Activated CD8-positive, alpha-beta memory T cell treated with anti-CD3 and anti-CD28 coated beads for 48 hours (primary cell): ENCODE measurements around the gene ANKFY1.
A peak's percentile ranks its signal among the peaks of the same experiment; 100 is the strongest.

Experiments used
- DNase-seq, 3 experiments: peaks; one replicate each; pipeline ENCODE4 v3.0.0-alpha.2; 2020; ENCODE audit warnings: low read depth in 2 of 3, low spot score in 2 of 3

The ANKFY1 gene, protein sequence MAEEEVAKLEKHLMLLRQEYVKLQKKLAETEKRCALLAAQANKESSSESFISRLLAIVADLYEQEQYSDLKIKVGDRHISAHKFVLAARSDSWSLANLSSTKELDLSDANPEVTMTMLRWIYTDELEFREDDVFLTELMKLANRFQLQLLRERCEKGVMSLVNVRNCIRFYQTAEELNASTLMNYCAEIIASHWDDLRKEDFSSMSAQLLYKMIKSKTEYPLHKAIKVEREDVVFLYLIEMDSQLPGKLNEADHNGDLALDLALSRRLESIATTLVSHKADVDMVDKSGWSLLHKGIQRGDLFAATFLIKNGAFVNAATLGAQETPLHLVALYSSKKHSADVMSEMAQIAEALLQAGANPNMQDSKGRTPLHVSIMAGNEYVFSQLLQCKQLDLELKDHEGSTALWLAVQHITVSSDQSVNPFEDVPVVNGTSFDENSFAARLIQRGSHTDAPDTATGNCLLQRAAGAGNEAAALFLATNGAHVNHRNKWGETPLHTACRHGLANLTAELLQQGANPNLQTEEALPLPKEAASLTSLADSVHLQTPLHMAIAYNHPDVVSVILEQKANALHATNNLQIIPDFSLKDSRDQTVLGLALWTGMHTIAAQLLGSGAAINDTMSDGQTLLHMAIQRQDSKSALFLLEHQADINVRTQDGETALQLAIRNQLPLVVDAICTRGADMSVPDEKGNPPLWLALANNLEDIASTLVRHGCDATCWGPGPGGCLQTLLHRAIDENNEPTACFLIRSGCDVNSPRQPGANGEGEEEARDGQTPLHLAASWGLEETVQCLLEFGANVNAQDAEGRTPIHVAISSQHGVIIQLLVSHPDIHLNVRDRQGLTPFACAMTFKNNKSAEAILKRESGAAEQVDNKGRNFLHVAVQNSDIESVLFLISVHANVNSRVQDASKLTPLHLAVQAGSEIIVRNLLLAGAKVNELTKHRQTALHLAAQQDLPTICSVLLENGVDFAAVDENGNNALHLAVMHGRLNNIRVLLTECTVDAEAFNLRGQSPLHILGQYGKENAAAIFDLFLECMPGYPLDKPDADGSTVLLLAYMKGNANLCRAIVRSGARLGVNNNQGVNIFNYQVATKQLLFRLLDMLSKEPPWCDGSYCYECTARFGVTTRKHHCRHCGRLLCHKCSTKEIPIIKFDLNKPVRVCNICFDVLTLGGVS

DNA sequence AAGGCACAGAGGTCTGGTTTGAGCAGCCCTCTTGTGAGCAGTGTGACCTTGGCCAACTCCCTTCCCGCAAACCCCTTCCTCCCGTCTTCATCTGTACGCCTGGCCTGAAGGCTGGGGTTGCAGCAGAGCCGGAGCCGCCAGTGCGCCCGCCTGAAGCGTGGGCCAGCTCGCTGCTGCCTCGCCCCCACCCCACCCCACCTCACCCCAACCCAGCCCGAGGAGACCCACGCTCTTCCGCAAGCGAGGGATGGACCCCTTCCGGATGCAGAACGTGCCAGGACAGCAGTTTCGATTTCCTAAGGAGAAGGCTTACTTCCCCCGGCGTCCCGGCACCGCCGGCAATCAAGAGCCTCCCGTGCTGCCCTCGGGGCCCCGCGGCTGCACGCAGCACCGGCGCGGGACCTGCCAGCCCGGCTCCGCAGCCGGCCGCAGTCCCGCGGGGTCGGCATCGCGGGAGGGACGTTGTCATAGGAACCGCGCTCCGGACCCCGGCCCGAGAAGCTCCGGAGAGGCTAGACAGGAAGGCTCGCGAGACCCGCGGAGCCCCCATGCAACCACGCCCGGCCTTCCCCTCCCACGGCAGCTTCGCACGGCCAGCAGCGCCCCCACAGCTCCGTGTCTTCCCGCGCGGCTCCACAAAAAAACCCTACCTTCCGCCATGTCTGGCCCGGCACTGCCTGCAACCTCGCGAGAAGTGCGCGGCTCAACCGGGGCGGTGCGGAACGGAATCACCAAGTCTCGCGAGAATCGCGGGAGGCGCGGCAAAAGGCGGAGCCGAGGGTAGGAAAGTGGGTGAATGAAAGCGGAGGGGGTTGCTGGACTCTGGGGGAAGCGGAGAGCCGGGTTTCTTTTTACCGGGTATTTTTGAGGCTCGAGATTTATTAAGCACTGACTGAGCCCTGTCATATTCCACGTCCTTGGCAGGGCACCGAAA, at the start of gene ANKFY1:
Gene ANKFY1, minus strand, starts transcription at position 698 of the 934 bp plus-strand sequence. Its CDS starts 38 bp downstream, at position 660.
- DNase-seq: peak; percentile 93 to 99 (median 98)

DNA sequence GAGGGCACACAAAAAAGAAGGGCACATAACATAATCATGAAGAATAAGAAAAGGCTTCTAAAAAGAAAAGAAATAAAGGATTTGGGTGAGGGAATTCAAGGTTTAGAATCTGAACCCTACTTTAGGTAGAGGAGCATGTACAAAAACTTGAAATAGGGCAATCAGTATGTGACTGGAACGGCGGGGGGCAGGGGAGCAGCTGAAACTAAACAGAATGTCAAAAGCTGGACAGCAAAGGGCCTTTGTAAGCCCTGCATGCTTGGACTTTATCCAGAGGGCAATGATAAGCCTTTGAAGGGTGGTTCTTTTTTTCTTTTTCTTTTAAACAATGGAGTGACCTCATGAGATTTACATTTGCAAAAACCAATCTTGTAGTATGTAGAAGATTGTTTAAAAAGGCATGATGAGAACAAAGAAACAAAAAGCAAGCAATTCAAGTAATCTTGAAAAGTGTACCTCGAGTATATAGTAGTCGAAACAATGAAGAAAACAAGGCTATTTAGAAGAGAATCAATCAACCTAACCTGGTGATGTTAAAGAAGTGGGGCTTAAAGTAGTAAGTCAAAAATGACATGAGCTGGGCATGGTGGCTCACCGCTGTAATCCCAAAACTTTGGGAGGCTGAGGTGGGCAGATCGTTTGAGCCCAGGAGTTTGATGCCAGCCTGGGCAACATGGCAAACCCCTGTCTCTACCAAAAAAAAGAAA, 46.7 kb upstream of the ANKFY1 start:
- DNase-seq: no peak

DNA sequence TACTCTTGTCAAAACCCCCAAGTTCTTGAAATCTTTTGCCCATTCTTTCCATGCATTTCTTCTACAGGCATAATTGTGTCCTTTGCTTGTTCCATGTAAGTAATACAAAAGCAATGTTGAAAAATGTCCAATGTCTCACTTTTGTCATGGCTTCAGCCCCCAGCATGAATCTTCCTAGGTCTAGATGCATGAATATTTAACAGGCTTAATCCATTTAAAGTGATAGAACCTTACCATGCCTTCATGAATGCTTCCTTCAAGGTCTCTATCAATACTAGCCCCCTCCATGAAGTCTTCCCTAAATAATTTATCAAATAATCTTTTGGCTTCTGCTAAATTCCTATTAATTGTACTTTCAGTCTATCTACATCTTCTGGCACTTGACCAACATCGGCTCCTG, 46.1 kb upstream of the ANKFY1 start:
- no peak for DNase-seq

DNA sequence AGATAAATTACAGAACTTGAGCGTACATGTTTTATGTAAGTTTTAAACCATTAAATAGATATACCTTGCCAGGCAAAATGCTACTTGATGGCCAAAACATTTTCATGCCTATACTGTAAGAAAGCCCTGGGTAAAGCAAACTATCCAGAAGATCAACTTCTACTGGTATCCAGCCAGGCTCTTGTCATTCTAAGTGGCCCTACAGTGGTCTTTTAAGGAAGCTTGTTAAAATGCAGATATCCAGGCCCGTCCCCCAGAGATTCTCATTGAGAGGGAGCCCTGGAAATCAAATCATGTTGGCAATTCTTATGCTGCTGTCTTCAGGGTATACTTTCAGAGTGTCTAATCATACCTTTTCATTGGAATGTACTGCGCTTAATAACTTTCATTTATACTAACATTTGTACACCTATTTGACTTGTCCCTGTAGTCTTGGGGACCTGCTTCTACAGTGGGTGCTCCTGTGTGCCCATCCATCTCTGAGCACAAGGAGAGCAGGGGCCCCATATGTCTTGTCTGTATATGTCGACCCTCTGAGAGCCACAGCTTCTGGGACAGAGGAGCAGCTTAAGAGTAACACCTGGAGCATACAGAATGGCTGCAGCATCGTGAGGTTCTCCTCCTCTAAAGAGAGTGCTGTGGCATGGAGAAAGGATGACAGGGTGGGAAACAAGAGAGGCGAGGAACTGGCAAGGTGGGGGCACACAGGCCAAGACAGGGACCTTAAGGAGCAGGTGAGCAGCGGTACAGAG, 43.6 kb upstream of the ANKFY1 start:
- DNase-seq: no peak

DNA sequence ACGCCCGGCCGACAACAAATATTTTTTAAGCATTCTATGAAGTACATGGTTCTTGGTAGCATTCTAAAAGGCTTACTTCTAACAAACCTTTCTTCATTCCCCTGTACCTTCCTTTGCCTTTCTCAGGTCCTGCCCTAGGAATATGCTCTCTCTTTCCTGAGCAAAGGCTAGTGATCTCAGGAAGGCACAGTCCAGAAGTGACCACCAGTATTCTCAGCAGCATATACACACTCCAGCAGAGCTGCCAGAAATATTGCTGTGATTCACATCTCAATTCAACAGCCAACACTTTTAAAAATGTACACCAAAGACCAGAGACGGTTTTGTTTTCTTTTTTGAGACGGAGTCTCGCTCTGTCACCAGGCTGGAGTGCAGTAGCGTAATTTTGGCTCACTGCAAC, 41.4 kb upstream of the ANKFY1 start:
- DNase-seq: no peak

DNA sequence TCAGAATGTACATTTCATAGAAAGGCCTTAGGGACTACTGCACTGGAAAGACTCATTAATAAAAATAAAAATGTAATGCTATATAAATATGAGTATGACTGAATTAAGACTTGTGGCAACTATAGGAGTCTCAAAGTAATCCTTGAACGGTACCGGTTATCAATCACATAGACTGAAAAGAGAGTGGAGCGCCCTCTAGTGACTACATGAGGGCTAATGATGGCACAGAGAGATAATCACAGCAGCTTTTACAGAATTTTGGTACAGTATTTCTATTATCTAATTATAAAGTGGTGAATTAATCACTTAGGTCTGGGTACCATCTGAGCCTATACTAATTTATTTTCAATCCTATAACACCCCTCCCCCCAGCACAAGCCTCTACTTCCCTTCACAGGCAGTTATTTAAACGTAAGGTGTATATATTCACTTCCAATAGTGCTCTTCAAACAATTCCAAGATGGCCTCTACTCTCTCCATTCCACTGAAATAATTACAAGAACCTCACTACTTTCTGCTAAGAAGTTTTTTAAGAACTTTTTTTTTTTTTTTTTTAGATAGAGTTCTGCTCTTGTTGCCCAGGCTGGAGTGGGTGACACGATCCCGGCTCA, 40.7 kb upstream of the ANKFY1 start:
- DNase-seq: peak in 1 of 3 experiments; percentile 21

DNA sequence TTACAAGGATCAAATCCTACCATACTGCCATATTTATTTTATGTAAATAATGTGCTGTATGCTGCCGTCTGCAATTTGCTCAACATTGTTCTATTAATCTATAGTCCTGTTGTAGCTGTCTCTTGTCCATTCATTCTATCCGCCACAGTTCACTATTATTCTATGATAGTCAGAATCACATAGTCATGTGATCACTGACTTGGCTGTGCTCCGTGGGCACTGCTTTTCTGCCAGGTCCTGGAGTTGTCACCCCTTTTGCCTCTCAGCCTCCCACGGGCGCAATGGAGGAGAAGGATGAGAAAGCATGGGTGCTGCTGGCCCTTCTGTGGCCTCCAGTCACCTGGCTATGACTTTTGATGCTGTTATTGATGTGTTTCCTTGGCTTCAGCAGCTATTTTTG, 37.3 kb upstream of the ANKFY1 start:
- no peak for DNase-seq

DNA sequence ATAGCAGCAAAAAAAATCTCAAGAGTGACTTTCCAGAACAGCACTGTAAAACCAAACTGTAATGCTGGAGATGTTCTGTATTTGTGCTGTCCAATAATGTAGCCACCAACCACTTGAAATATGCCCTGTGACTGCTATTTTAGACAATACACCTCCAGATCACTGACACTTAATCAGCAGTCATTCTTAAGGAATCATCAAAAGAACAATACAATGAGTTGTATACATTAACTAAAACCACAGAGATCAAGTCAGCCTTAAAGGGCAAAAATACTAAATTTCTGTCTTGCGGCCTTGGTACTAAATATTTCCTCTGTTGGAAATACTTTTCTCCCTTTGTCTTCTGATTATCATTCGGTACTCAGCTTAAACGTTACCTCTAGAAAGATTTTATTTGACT, 33.6 kb upstream of the ANKFY1 start:
- no peak for DNase-seq

DNA sequence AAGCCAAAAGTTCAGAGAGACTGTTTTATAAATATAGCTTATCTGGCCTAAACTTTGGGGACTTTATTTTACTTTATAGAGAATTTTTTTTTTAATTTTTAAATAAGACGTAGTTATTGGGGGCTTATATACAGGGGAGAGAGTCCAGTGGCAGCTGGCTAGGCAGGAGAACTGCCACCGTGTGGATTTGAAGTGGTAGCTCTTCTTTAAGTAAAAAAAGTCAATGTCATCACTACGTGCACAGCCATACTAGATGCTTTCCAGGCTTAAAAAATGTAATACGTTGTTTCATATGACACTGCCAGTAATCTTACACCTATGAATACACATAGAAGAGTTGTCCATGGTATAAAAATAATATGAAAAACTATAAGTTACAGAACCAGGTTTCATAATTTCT, 31.9 kb upstream of the ANKFY1 start:
- DNase-seq: no peak

DNA sequence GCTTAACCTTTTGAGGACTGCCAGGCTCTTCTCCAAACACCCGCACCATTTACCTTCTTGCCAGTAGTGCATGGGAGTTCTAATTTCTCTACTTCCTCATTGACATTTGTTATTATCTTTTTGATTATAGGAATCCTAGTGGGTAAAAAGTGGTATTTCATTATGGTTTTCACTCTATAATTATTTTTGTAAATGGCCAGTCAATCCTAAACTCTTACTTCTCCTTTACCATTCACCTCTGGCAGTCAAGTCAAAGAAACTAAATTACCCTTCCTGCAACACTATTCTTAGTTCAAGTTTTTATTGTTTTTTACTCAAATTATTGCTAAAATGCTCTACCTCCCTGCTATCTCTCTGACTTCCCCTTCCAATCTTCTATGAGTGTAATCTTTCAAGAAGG, 29.8 kb upstream of the ANKFY1 start:
- no peak for DNase-seq

DNA sequence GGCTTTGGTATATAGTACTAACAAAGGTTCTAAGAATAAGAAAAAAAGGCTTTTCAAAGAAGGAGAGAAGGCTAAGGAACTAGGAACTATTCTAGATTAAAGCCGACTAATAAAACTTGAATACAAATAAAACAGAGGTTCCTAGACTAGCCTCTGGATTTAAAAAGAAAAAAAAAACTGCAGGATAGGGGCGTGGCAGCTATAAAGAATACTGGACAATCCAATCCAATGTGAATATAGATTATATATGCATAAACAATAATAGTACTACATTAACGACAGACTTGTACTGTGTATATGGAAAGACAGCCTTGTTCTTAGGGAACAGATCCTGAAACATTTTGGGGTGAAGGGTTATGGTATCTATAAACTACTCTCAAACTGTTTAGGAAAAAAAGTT, 23.9 kb upstream of the ANKFY1 start:
- DNase-seq: no peak

DNA sequence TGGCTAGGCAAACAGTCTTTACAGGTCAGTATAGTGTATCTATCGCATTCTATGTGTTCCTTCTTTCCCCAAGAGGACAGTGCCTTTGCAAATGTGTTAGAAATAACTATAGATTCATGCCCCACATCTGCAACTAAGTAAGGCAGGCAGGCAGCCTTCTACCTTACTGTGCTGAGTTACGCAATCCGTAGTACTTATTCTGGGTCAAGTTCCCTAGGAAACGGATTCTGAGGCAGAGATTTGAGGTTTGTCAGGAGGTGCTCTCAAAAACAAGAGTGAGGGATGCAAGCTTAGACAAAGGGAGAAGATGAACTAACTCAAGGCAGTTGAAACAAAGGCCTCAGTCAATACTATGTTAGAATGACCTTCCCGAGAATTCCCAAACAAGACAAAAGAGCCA, 12.7 kb upstream of the ANKFY1 start:
- DNase-seq: no peak

DNA sequence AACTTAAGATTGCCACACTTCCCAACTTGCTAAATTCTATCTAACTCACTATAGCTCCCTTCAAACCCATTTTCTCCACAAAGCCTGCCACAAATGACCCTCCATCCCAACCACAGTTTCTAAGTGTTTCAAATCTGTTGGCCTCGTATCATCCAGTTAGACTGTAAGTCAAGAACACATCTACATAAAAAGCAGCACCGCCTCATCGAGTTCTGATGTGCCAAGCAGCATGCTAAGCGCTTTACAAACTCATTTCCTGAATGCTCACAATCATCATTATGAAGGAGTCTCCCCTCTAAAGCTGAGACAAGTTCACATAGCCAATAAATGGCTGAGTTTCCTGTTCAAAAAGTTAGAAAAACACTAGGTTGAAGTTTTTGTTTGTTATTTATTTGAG, 9.2 kb upstream of the ANKFY1 start:
- DNase-seq: no peak

DNA sequence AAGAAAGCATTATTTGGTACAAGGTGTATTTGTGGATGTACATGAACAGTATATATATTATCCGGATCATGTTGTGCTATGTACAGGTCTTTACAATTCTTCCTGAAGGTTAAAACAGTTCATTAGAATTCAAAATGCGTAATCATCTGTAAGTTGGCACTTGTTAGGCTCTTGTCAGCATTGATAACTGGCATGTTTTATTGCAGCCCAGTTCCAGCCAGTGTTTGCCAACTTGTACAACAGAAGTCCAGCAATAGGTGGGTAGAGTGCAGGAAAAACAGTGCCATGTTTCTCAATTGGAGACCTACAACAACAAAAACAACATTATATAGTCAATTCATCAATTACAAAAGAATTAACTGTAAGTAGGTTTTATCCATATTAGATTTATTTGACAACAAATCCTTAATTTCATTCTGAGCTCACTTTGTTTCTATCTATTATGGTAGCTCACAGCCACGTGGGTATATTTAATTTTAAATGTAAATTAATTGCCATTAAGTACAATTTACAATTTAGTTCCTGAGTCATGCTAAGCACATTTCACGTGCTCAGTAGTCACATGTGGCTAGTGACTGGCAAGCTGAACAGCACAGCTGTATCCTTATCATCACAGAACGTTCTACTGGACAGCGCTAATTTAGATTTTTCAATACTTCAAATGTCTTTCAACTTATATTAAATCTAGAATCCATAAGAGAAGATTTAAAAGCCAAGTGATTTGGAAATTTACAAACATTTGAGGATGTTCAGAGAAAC, 8.6 kb upstream of the ANKFY1 start:
- DNase-seq: no peak

DNA sequence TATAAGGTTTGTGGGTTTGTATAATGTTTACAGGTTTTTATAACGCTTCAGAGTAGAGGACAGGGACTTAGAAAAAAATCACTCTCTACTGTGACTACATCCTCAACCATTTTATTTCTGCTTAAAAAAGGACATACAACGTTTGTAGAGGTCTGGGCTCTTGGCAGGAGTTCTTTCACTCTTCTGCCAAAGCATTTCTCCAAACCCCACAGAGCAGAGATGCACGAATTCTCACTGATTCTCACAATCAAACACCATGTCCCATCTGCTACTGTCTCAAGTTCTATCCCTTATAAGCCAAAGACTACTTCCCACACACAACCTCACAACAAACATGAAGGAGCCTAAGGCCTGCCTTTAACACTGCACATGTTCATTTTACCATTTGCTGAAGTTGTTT, 7.0 kb upstream of the ANKFY1 start:
- no peak for DNase-seq

DNA sequence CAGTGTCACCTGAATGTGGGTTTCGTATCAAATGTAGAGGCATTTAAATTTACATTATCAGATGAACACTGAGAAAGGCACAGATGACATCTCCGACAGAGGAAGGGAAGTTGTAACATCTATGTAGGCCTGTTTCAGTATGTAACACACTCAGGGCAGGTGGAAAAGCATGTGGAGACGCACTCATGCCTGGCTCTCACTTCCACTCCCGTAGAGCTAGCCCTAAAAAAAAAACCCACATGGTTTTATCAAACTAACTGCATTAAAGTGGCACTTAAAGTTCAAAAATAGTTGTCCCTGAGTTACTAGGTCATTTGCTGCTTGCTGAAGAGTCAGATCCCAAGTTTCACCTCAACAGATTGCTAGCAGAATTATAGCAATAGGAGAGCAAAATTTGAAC, 6.1 kb upstream of the ANKFY1 start:
- DNase-seq: no peak

DNA sequence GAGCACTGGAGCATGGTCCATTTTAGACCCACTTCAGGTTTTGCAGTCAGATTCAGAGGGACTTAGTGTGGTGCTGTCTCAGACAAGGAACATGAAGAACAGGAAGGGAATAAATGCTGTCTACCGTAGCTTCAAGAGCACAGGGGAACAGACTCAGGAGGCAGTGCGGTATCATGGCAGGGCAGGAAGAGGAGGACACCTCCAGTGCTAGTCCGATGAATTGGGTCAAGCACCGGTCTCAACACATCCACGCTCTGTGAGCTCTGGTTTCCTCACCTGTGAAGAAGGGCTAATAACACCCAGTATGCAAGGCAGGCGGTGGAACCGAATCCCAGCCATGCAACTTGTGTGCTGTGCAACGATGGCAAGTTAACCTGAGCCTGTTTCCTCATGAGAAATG, 3.6 kb upstream of the ANKFY1 start:
- no peak for DNase-seq

DNA sequence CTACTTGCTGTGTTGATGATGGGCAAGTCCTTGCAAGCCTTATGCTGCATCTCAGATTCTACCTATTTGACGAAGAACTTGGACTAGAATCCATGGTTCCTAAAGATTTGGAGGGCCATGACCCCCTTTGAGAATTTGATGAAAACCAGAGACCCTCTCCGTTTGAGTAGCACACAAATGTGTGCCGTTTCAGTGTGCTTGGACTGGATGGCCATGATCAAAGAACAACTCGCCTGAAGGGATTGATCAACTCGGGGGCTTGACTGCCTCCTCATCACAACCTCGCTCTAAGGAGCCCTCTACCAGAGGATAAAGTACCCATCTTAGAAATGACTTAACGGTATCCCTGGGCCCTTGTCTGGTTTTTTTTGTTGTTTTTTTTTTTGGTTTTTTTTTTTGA, 2.8 kb upstream of the ANKFY1 start:
- DNase-seq: no peak
